ENCODE measurements around the gene DDX52.
"Not testable (repeated sequence)": the region's sequence is repeated elsewhere in the genome, so short reads cannot be mapped to it uniquely, and the experiment has no call there.

The DDX52 gene

GRCh38 chr17:37643118-37643766 lies at the start of gene DDX52:
Gene DDX52 (minus strand): TSS chr17:37643446. CDS start chr17:37643420, 26 bp downstream.
- peak; percentile 89 for DNase-seq

- no peak for DNase-seq
Measured at GRCh38 chr17:37691807-37692206, 48.6 kb upstream of the DDX52 start.

GRCh38 chr17:37689317-37689716 lies 46.1 kb upstream of the DDX52 start:
- DNase-seq = no peak

GRCh38 chr17:37683454-37683984 lies 40.3 kb upstream of the DDX52 start:
- no peak for DNase-seq

GRCh38 chr17:37682007-37682406 lies 38.8 kb upstream of the DDX52 start:
- no peak for DNase-seq

- DNase-seq = not testable (repeated sequence)
Measured at GRCh38 chr17:37679995-37680394, 36.7 kb upstream of the DDX52 start.

GRCh38 chr17:37678036-37678435 lies 34.8 kb upstream of the DDX52 start:
- no peak for DNase-seq

- DNase-seq = no peak
Measured at GRCh38 chr17:37677021-37677420, 33.8 kb upstream of the DDX52 start.

- DNase-seq = no peak
Measured at GRCh38 chr17:37676115-37676925, 33.1 kb upstream of the DDX52 start.

GRCh38 chr17:37674511-37674910 lies 31.3 kb upstream of the DDX52 start:
- no peak for DNase-seq

GRCh38 chr17:37673386-37673785 lies 30.1 kb upstream of the DDX52 start:
- no peak for DNase-seq

GRCh38 chr17:37672548-37673078 lies 29.4 kb upstream of the DDX52 start:
- no peak for DNase-seq

GRCh38 chr17:37671824-37672547 lies 28.7 kb upstream of the DDX52 start:
- DNase-seq = no peak

- DNase-seq = no peak
Measured at GRCh38 chr17:37671028-37671823, 28.0 kb upstream of the DDX52 start.

- no peak for DNase-seq
Measured at GRCh38 chr17:37667039-37667438, 23.8 kb upstream of the DDX52 start.

- no peak for DNase-seq
Measured at GRCh38 chr17:37664214-37664613, 21.0 kb upstream of the DDX52 start.

GRCh38 chr17:37662353-37662752 lies 19.1 kb upstream of the DDX52 start:
- no peak for DNase-seq

- DNase-seq = no peak
Measured at GRCh38 chr17:37661400-37662014, 18.3 kb upstream of the DDX52 start.

GRCh38 chr17:37659925-37660324 lies 16.7 kb upstream of the DDX52 start:
- DNase-seq = no peak

GRCh38 chr17:37657202-37657601 lies 14.0 kb upstream of the DDX52 start:
- no peak for DNase-seq

GRCh38 chr17:37651849-37652248 lies 8.6 kb upstream of the DDX52 start:
- DNase-seq = no peak
